GM15510 (cell line): ENCODE results near the gene YBX1.
A peak's percentile ranks its signal among the peaks of the same experiment; 100 is the strongest.

Experiments used
- POLR2A ChIP-seq: IDR thresholded peaks from 3 replicates; pipeline ENCODE4 v1.6.1; 2011; ENCODE audit warnings: borderline replicate concordance; ENCODE audit not compliant: insufficient read length; ENCODE audit errors: extremely low read depth

YBX1 gene

DNA sequence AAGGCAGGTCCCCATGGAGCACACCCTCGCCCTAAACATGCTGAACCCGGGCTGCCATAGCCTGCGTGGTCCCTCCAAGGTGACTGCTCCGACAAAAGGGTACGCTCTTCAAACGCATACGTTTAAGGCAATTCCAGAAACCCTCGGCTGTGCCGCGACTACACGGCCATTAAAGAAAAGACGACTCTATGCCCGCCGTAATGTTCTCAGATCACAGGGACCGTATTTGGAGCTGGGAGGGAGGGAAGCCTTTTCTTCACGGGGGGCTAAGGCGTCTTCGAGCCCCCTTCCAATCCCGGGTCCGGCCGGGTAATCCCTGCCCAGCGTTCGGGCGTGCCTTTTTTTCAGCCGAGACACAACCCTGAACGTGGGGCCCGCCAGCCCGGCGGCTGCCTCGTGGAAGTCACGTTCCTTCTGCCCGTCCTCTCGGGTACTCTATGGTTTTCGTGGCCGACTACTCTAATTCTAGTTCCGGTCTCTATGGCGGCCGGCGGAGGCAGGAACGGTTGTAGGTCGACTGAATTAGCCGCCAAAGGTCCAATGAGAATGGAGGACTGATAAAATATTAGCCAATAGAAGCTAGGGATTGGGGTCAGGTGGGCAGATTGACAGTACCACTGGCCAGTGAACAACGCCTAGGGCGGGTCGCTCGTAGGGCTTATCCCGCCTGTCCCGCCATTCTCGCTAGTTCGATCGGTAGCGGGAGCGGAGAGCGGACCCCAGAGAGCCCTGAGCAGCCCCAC, at the start of gene YBX1:
YBX1 (plus strand) TSS at position 678 of the 743 bp plus-strand sequence. CDS start 148 bp downstream, outside the sequence.
- peak; percentile 70 for TF ChIP-seq POLR2A

GRCh38 chr1:42639116-42639515, 43.1 kb upstream of the YBX1 start:
- no peak for TF ChIP-seq POLR2A

GRCh38 chr1:42646056-42646455, 36.2 kb upstream of the YBX1 start:
- TF ChIP-seq POLR2A, result no peak

- no peak for TF ChIP-seq POLR2A
Measured at GRCh38 chr1:42657201-42657600, 25.0 kb upstream of the YBX1 start.

- TF ChIP-seq POLR2A, result peak; percentile 94
Measured at GRCh38 chr1:42657981-42658876, 24.0 kb upstream of the YBX1 start, which contains the start of gene PPIH. Gene PPIH (plus strand): TSS chr1:42658423. CDS start chr1:42658447, 24 bp downstream.

DNA sequence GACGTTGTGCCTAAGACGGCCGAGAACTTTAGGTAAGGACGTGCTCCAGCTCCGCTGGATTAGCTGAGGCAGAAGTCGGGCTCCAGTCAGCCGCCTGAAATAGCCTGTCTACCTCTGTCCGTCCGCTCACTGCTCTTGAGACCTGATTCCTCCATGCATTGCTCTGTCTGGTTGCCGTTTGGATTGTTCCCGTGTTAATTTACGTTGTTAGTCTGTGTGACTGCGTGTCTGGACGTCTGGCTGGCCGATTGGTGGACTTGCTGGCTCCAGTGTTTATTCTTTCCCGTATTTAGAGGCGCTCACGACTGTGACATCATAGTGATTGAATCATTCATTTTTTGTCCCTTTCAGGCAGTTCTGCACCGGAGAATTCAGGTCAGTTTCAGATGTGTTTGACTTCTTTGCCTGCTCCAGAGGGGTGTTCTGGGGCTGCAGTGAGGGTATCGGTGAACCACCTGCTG, 23.3 kb upstream of the YBX1 start:
- no peak for TF ChIP-seq POLR2A

DNA sequence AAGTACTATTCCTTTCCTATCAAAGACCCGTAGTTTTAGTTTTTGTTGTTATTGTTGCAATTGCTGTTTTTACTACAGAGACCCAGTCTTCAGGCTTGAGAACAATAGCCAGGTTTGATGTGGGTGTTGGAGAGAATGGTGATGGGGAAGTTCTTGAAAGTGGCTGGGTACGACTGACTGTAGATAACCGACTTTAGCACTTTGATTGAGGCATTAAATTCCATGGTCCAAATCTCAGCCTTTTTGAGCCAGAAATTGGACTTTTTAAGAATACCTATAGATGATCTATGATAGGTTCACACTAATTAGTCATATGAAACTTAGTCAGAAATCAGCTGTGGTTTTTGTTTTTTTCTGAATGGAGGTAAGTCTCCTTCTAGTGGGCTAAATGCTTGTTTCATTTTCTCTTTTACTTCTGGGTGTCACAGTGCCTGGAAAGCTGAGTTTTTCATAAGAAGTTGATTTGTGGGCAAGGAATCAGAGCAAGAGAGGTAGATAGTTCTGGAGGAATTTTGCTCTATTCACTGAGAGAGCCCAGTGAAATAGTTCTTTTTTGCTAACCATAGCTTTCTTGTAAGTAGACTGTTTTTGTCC, 21.2 kb upstream of the YBX1 start:
- TF ChIP-seq POLR2A, result no peak

- no peak for TF ChIP-seq POLR2A
Measured at GRCh38 chr1:42669936-42670335, 12.3 kb upstream of the YBX1 start.

DNA sequence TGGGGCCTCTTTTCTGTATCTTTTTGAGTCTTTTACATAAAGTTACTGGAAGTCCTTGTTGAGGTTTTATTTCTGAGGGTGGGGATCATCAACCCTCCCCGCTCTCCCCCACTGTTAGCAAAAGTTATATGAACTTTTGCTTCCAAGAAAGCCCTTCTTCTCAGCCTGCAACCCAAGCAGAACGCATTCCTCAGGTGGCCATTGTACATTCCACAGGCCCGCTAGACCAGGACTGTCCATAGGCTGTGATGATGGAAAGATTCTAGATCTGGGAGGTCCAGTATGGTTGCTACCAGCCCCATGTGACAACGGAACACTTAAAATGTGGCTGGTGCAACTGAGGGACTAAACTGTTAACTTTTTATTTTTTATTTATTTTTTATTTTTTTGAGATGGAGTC, 11.8 kb upstream of the YBX1 start:
- no peak for TF ChIP-seq POLR2A

GRCh38 chr1:42674214-42674613, 8.0 kb upstream of the YBX1 start:
- no peak for TF ChIP-seq POLR2A

GRCh38 chr1:42674682-42675081, 7.5 kb upstream of the YBX1 start:
- no peak for TF ChIP-seq POLR2A

- no peak for TF ChIP-seq POLR2A
Measured at GRCh38 chr1:42675467-42675866, 6.8 kb upstream of the YBX1 start.

- no peak for TF ChIP-seq POLR2A
Measured at GRCh38 chr1:42676534-42677087, 5.6 kb upstream of the YBX1 start.

DNA sequence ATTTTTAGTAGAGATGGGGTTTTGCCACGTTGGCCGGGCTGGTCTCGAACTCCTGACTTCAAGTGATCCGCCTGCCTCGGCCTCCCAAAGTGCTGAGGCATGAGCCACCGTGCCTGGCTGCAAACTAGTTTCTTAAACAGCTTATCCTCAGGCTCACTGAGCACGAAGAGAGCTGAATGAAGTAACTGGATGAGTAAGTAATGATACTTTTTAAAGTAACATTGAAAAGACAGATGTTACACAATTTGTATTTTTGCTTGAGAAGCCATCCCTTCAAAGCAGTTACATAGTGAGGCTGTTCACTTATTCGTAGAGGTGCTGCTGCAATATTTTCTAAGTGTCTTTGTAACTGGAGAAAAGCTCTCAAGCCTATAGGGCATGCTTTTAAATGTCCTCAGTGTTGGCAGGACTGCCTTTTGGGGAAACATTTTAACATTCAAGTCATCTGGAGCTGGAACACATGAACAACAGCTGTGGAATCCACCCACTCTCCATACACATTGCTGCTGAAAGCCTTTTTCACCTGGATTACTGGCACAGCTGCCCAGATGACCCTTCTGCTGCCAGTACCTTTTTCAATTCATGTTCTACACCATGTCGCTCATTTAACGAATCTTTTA, 2.7 kb upstream of the YBX1 start:
- TF ChIP-seq POLR2A, result no peak
